HL-60 (cell line): ENCODE data around the gene ADGRA1.

Source experiments
- DNase-seq, 2 experiments: peaks; one replicate each; pipeline ENCODE4 v3.0.0-alpha.2; 2010 to 2020; ENCODE audit warnings: low read depth in 1 of 2, low spot score in 1 of 2
- H3K27ac ChIP-seq: fragments of 250-450 bp; sonication (Bioruptor Pico); replicated peaks from 2 replicates; pipeline ENCODE4 v1.5.1; 2020; ENCODE audit warnings: mild to moderate bottlenecking, moderate library complexity
- H3K27me3 ChIP-seq: fragments of 250-450 bp; sonication (Bioruptor Pico); 2 replicates; pipeline ENCODE4 v1.5.1; 2021; ENCODE audit warnings: mild to moderate bottlenecking, moderate library complexity; ENCODE audit not compliant: insufficient read depth, poor library complexity, severe bottlenecking
- H3K4me3 ChIP-seq: replicated peaks from 2 replicates; pipeline ENCODE4 v1.5.1; 2011; ENCODE audit warnings: mild to moderate bottlenecking, control low read depth, low read length; ENCODE audit not compliant: insufficient read depth
- CTCF ChIP-seq: IDR thresholded peaks from one replicate; pipeline ENCODE4 v1.5.1; 2011; ENCODE audit warnings: low read length, control low read depth, inconsistent platforms; ENCODE audit not compliant: insufficient read depth
- GABPA ChIP-seq: IDR thresholded peaks from 2 replicates; pipeline ENCODE4 v1.6.1; 2012; ENCODE audit warnings: low read depth
- POLR2AphosphoS5 ChIP-seq: IDR thresholded peaks from 2 replicates; pipeline ENCODE4 v1.6.1; 2012; ENCODE audit warnings: low read depth
- SPI1 ChIP-seq: IDR thresholded peaks from 2 replicates; pipeline ENCODE4 v1.6.1; 2012; ENCODE audit warnings: low read depth, mild to moderate bottlenecking, borderline replicate concordance
- TF ChIP-seq, protein P1 (sequence below): IDR thresholded peaks from 2 replicates; pipeline ENCODE4 v1.6.1; 2012; ENCODE audit warnings: low read depth; ENCODE audit not compliant: insufficient replicate concordance

ADGRA1 gene

GRCh38 chr10:133104068-133104962, 16.6 kb downstream of the ADGRA1 start:
- Histone ChIP-seq H3K27me3 (peaks cover 23% of the 10 kb centered on the region), H3K4me3 (no peak overlapping the region), H3K27ac (no peak overlapping the region)
- DNase-seq, result no peak
- TF ChIP-seq, protein P1, sequence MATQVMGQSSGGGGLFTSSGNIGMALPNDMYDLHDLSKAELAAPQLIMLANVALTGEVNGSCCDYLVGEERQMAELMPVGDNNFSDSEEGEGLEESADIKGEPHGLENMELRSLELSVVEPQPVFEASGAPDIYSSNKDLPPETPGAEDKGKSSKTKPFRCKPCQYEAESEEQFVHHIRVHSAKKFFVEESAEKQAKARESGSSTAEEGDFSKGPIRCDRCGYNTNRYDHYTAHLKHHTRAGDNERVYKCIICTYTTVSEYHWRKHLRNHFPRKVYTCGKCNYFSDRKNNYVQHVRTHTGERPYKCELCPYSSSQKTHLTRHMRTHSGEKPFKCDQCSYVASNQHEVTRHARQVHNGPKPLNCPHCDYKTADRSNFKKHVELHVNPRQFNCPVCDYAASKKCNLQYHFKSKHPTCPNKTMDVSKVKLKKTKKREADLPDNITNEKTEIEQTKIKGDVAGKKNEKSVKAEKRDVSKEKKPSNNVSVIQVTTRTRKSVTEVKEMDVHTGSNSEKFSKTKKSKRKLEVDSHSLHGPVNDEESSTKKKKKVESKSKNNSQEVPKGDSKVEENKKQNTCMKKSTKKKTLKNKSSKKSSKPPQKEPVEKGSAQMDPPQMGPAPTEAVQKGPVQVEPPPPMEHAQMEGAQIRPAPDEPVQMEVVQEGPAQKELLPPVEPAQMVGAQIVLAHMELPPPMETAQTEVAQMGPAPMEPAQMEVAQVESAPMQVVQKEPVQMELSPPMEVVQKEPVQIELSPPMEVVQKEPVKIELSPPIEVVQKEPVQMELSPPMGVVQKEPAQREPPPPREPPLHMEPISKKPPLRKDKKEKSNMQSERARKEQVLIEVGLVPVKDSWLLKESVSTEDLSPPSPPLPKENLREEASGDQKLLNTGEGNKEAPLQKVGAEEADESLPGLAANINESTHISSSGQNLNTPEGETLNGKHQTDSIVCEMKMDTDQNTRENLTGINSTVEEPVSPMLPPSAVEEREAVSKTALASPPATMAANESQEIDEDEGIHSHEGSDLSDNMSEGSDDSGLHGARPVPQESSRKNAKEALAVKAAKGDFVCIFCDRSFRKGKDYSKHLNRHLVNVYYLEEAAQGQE, result no peak
- no peak for TF ChIP-seq SPI1
- no peak for TF ChIP-seq POLR2AphosphoS5
- TF ChIP-seq CTCF, result no peak

GRCh38 chr10:133104963-133105640, 17.4 kb downstream of the ADGRA1 start:
- TF ChIP-seq POLR2AphosphoS5, result no peak
- TF ChIP-seq, protein P1, result no peak
- TF ChIP-seq SPI1, result no peak
- TF ChIP-seq GABPA, result no peak
- TF ChIP-seq CTCF, result no peak
- DNase-seq, result no peak
- Histone ChIP-seq H3K27me3 (peaks cover 18% of the 10 kb centered on the region), H3K4me3 (no peak overlapping the region), H3K27ac (no peak overlapping the region)

DNA sequence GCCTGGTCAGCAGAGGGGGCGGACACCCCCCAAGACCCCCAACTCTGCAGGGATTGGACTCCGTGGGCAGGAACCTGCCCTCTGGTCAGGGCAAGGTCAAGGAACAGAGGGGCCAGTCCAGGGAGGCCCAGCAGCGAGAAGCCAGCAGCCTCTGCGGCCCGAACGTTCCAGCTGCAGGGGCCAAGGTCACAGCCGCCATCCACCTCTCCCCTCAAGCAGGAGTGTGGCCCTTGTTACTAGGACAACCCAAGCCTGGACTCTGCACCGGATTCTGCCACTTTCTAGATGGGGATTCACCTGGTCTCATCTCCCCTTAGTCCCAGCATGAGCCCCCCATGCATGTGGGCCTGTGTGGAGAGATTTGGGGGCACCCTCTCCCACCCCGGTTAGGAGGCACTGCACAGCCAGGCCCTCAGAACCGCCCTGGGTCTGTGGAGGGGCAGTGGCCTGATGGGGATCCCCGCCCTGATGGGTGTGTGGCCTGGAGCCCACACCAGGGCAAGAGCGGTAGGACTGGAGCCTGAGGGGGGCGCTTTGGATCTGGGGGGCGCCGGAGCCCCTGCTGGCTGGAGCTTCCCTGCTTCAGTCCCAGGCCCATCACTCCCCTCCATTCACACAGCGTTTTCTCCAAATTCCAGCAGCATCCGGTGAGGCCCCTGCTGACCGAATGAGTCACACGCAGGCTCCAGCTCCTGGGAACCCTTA, 18.1 kb downstream of the ADGRA1 start:
- no peak for DNase-seq
- peaks cover 13% of the 10 kb centered on the region for H3K27me3 ChIP-seq
- H3K27ac ChIP-seq, result no peak overlapping the region
- no peak overlapping the region for H3K4me3 ChIP-seq
- TF ChIP-seq POLR2AphosphoS5, result no peak
- TF ChIP-seq, protein P1, result no peak
- no peak for TF ChIP-seq CTCF
- no peak for TF ChIP-seq GABPA
- TF ChIP-seq SPI1, result no peak
